ENCODE results near the gene WFDC8.
"Not testable (repeated sequence)": the region's sequence is repeated elsewhere in the genome, so short reads cannot be mapped to it uniquely, and the experiment has no call there.

The WFDC8 gene

GRCh38 chr20:45576995-45577394 lies 2.1 kb downstream of the WFDC8 start:
- Histone ChIP-seq H3K4me3 (ENCODE audit: low read depth, low read length, poor library complexity, severe bottlenecking) (no peak overlapping the region), H2AFZ (ENCODE audit: low read length) (no peak overlapping the region), H3K79me2 (ENCODE audit: insufficient read depth, low read length) (no peaks in the 10 kb centered on the region), H3K9ac (ENCODE audit: low read length) (no peak overlapping the region), H3K27ac (ENCODE audit: low read depth, low read length, poor library complexity, severe bottlenecking) (no peak overlapping the region), H3F3A (ENCODE audit: insufficient read depth, low read length) (no peaks in the 10 kb centered on the region), H3K36me3 (ENCODE audit: insufficient read depth, low read length) (no peaks in the 10 kb centered on the region), H3K9me3 (ENCODE audit: low read length) (no peaks in the 10 kb centered on the region), H3K4me1 (ENCODE audit: insufficient read depth, low read length, severe bottlenecking) (no peaks in the 10 kb centered on the region), H4K20me1 (ENCODE audit: insufficient read depth, low read length) (no peaks in the 10 kb centered on the region), H3K9me2 (ENCODE audit: low read depth, low read length) (no peaks in the 10 kb centered on the region), H3K4me2 (ENCODE audit: low read length) (no peak overlapping the region), H3K27me3 (ENCODE audit: insufficient read depth, low read length) (no peaks in the 10 kb centered on the region)
- TF ChIP-seq CTCF (IDR thresholded peaks at IDR 0.05; ENCODE audit: low read length) = no peak
- no peak for TF ChIP-seq EZH2 (IDR thresholded peaks at IDR 0.05; ENCODE audit: borderline replicate concordance, low read length)

- H3F3A ChIP-seq (ENCODE audit: insufficient read depth, low read length) = no peaks in the 10 kb centered on the region
- H4K20me1 ChIP-seq (ENCODE audit: insufficient read depth, low read length) = no peaks in the 10 kb centered on the region
- H2AFZ ChIP-seq (ENCODE audit: low read length) = no peak overlapping the region
- H3K9ac ChIP-seq (ENCODE audit: low read length) = no peak overlapping the region
- H3K36me3 ChIP-seq (ENCODE audit: insufficient read depth, low read length) = no peaks in the 10 kb centered on the region
- H3K4me1 ChIP-seq (ENCODE audit: insufficient read depth, low read length, severe bottlenecking) = no peaks in the 10 kb centered on the region
- TF ChIP-seq CTCF (IDR thresholded peaks at IDR 0.05; ENCODE audit: low read length) (no peak), EZH2 (IDR thresholded peaks at IDR 0.05; ENCODE audit: borderline replicate concordance, low read length) (no peak)
- no peak overlapping the region for H3K4me2 ChIP-seq (ENCODE audit: low read length)
- no peak overlapping the region for H3K4me3 ChIP-seq (ENCODE audit: low read depth, low read length, poor library complexity, severe bottlenecking)
- no peak overlapping the region for H3K27ac ChIP-seq (ENCODE audit: low read depth, low read length, poor library complexity, severe bottlenecking)
- H3K27me3 ChIP-seq (ENCODE audit: insufficient read depth, low read length) = no peaks in the 10 kb centered on the region
- no peaks in the 10 kb centered on the region for H3K9me2 ChIP-seq (ENCODE audit: low read depth, low read length)
- H3K79me2 ChIP-seq (ENCODE audit: insufficient read depth, low read length) = no peaks in the 10 kb centered on the region
- no peaks in the 10 kb centered on the region for H3K9me3 ChIP-seq (ENCODE audit: low read length)
Measured at GRCh38 chr20:45575931-45576330, 3.2 kb downstream of the WFDC8 start.

- not testable (repeated sequence) for H3K79me2 ChIP-seq (ENCODE audit: insufficient read depth, low read length); H3F3A ChIP-seq (ENCODE audit: insufficient read depth, low read length); H2AFZ ChIP-seq (ENCODE audit: low read length); H3K9me2 ChIP-seq (ENCODE audit: low read depth, low read length); H3K27me3 ChIP-seq (ENCODE audit: insufficient read depth, low read length); H3K27ac ChIP-seq (ENCODE audit: low read depth, low read length, poor library complexity, severe bottlenecking); H3K4me2 ChIP-seq (ENCODE audit: low read length); H3K4me3 ChIP-seq (ENCODE audit: low read depth, low read length, poor library complexity, severe bottlenecking); H3K4me1 ChIP-seq (ENCODE audit: insufficient read depth, low read length, severe bottlenecking); H3K36me3 ChIP-seq (ENCODE audit: insufficient read depth, low read length); H4K20me1 ChIP-seq (ENCODE audit: insufficient read depth, low read length); H3K9ac ChIP-seq (ENCODE audit: low read length); H3K9me3 ChIP-seq (ENCODE audit: low read length)
Measured at GRCh38 chr20:45569650-45570049, 9.4 kb downstream of the WFDC8 start.

GRCh38 chr20:45564760-45565276 lies 14.3 kb downstream of the WFDC8 start:
- H3K36me3 ChIP-seq (ENCODE audit: insufficient read depth, low read length) = no peaks in the 10 kb centered on the region

More at GRCh38 chr20:45564760-45565276, 14.3 kb downstream of the WFDC8 start:
- Histone ChIP-seq H2AFZ (ENCODE audit: low read length) (no peak overlapping the region), H3K27me3 (ENCODE audit: insufficient read depth, low read length) (no peaks in the 10 kb centered on the region), H3K4me1 (ENCODE audit: insufficient read depth, low read length, severe bottlenecking) (no peaks in the 10 kb centered on the region), H3K9me2 (ENCODE audit: low read depth, low read length) (no peaks in the 10 kb centered on the region), H3K9me3 (ENCODE audit: low read length) (no peaks in the 10 kb centered on the region), H3K27ac (ENCODE audit: low read depth, low read length, poor library complexity, severe bottlenecking) (no peak overlapping the region), H3K79me2 (ENCODE audit: insufficient read depth, low read length) (no peaks in the 10 kb centered on the region), H3F3A (ENCODE audit: insufficient read depth, low read length) (no peaks in the 10 kb centered on the region), H4K20me1 (ENCODE audit: insufficient read depth, low read length) (no peaks in the 10 kb centered on the region), H3K4me2 (ENCODE audit: low read length) (no peak overlapping the region), H3K4me3 (ENCODE audit: low read depth, low read length, poor library complexity, severe bottlenecking) (no peak overlapping the region), H3K9ac (ENCODE audit: low read length) (no peak overlapping the region)
- TF ChIP-seq EZH2 (IDR thresholded peaks at IDR 0.05; ENCODE audit: borderline replicate concordance, low read length) (no peak), CTCF (IDR thresholded peaks at IDR 0.05; ENCODE audit: low read length) (no peak)
